B cell (primary cell): ENCODE measurements around the gene CAB39L. TPM values are rescaled to one million over a fixed set of nuclear protein-coding genes. Genes with fewer than 3 reads are reported as not detected.

Experiments used
- ATAC-seq: fragments of 200-7000 bp; cut with Tn5 transposase; one replicate; pipeline ENCODE4 v1.10.0; 2021; ENCODE audit warnings: low read depth, mild to moderate bottlenecking, moderate number of reproducible peaks, moderate library complexity
- CTCF ChIA-PET: fragments of 350-600 bp; sonication (Branson Sonifier 250); formaldehyde crosslinking; loops from one replicate; lab custom pipeline; 2021; ENCODE audit warnings: antibody characterized with exemption, inconsistent platforms; lab: Charles Lee
- POLR2A ChIA-PET: fragments of 350-600 bp; sonication (Branson Sonifier 250); formaldehyde crosslinking; loops from one replicate; lab custom pipeline; 2021; ENCODE audit warnings: antibody characterized with exemption; lab: Charles Lee
- DNase-seq: peaks from one replicate; pipeline ENCODE4 v3.0.0; 2013
- H2AFZ ChIP-seq: 2 replicates; pipeline ENCODE4 v1.6.1; 2012; ENCODE audit warnings: mild to moderate bottlenecking, low read depth, low read length; ENCODE audit not compliant: insufficient read depth, poor library complexity, severe bottlenecking
- H3K27ac ChIP-seq, 2 donors: 1 replicate in 1 of 2; 2 replicates in 1 of 2; pipeline ENCODE4 v1.5.1; 2012 to 2013; ENCODE audit warnings: low read length in 2 of 2, mild to moderate bottlenecking in 2 of 2, moderate library complexity in 1 of 2
- H3K27me3 ChIP-seq, 4 experiments: fragments of 200-600 bp in 1 of 4; sonication (generic) in 1 of 4; replicated peaks in 1 of 4; 1 replicate in 2 of 4; 2 replicates in 2 of 4; pipeline versions ENCODE4 v1.6.1 to v1.7.0; 2013 to 2016; ENCODE audit warnings: low read length in 3 of 4, mild to moderate bottlenecking in 2 of 4, mixed read lengths in 1 of 4, moderate library complexity in 1 of 4; ENCODE audit not compliant: insufficient read depth in 4 of 4, control insufficient read depth in 3 of 4; ENCODE audit errors: control extremely low read depth in 1 of 4
- H3K36me3 ChIP-seq, 2 experiments: replicated peaks in 1 of 2; 1 replicate in 1 of 2; 2 replicates in 1 of 2; pipeline versions ENCODE4 v1.6.1 to v1.7.1; 2013; ENCODE audit warnings: low read length in 1 of 2; ENCODE audit not compliant: insufficient read depth in 2 of 2, control insufficient read depth in 1 of 2; ENCODE audit errors: control extremely low read depth in 1 of 2, extremely low read depth in 1 of 2
- H3K4me1 ChIP-seq, 2 donors: fragments of 200-600 bp in 1 of 2; sonication (generic) in 1 of 2; 1 replicate in 1 of 2; 2 replicates in 1 of 2; pipeline versions ENCODE4 v1.5.1 to v1.6.1; 2013 to 2017; ENCODE audit warnings: low read length in 2 of 2; ENCODE audit not compliant: control insufficient read depth in 2 of 2, insufficient read depth in 2 of 2
- H3K4me2 ChIP-seq: replicated peaks from 2 replicates; pipeline ENCODE3; 2012; ENCODE audit warnings: mild to moderate bottlenecking, low read depth, low read length; ENCODE audit not compliant: poor library complexity, severe bottlenecking
- H3K4me3 ChIP-seq, 5 experiments: fragments of 200-600 bp in 1 of 5; sonication (generic) in 1 of 5; 1 replicate in 3 of 5; 2 replicates in 2 of 5; pipeline versions ENCODE4 v1.5.1 to v1.7.0; 2011 to 2016; ENCODE audit warnings: low read length in 4 of 5, mild to moderate bottlenecking in 4 of 5, low read depth in 2 of 5, control low read depth in 1 of 5, moderate library complexity in 1 of 5; ENCODE audit not compliant: insufficient read depth in 1 of 5; ENCODE audit errors: control extremely low read depth in 1 of 5, extremely low read depth in 1 of 5
- H3K79me2 ChIP-seq: fragments of 200-600 bp; sonication (generic); one replicate; pipeline ENCODE4 v1.6.0; 2016; ENCODE audit warnings: low read length; ENCODE audit not compliant: control insufficient read depth, insufficient read depth
- H3K9ac ChIP-seq: fragments of 200-600 bp; sonication (generic); 2 replicates; pipeline ENCODE4 v1.6.1; 2017; ENCODE audit warnings: mild to moderate bottlenecking, low read length, moderate library complexity
- H3K9me3 ChIP-seq, 3 donors: one replicate each; pipeline versions ENCODE4 v1.6.1 to v1.7.1; 2013; ENCODE audit warnings: low read length in 2 of 3; ENCODE audit not compliant: control insufficient read depth in 2 of 3, insufficient read depth in 1 of 3; ENCODE audit errors: control extremely low read depth in 1 of 3
- H4K20me1 ChIP-seq: 2 replicates; pipeline ENCODE4 v1.6.0; 2012; ENCODE audit warnings: mild to moderate bottlenecking, low read length; ENCODE audit not compliant: insufficient read depth, control insufficient read depth, poor library complexity, severe bottlenecking
- H3K27ac Mint-ChIP-seq: one replicate; pipeline ENCODE4 v1.8.0; 2021; ENCODE audit warnings: mixed read lengths
- H3K27me3 Mint-ChIP-seq: one replicate; pipeline ENCODE4 v1.8.0; 2021; ENCODE audit warnings: mixed read lengths
- H3K4me1 Mint-ChIP-seq: one replicate; pipeline ENCODE4 v1.8.0; 2021; ENCODE audit warnings: mixed read lengths
- H3K4me3 Mint-ChIP-seq: one replicate; pipeline ENCODE4 v1.8.0; 2021; ENCODE audit warnings: mixed read lengths
- H3K9me3 Mint-ChIP-seq: one replicate; pipeline ENCODE4 v1.8.0; 2022; ENCODE audit warnings: mixed read lengths; ENCODE audit not compliant: insufficient read depth
- EZH2 ChIP-seq: IDR thresholded peaks from 2 replicates; pipeline ENCODE4 v1.6.1; 2012; ENCODE audit warnings: borderline replicate concordance, low read depth, mild to moderate bottlenecking, moderate library complexity, low read length; ENCODE audit not compliant: insufficient read depth, poor library complexity, severe bottlenecking
- WGBS: methylation state at CpG from one replicate; pipeline ENCODE4 v1.1.5; 2013; ENCODE audit warnings: missing lambda C conversion rate; ENCODE audit not compliant: insufficient coverage; 5-methylcytosine and 5-hydroxymethylcytosine counted together
- intact Hi-C: fragments of 100-400 bp; cut with micrococcal nuclease; formaldehyde crosslinking; loops from one replicate; pipeline ENCODE4 v1.10.0; 2022
- polyA plus RNA-seq: library from polyadenylated mRNA; depleted of rRNA; stranded (reverse); fragments of >200 nt; gene quantifications from 2 replicates; pipeline ENCODE4 v1.2.3, GENCODE V29; 2012
- total RNA-seq, 2 donors: library from RNA; stranded (reverse); fragments of 120-200 nt in 1 of 2; gene quantifications; 1 replicate in 1 of 2; 2 replicates in 1 of 2; pipeline versions ENCODE4 v1.2.3 to v1.2.4, GENCODE V29; 2013 to 2022
- TF ChIP-seq, protein P1 (sequence below): fragments of 200-600 bp; IDR thresholded peaks from one replicate; pipeline ENCODE4 v1.8.0; 2022; ENCODE audit warnings: antibody characterized with exemption, mild to moderate bottlenecking

Gene CAB39L
- total and polyA plus RNA-seq, 2 donors (not counting 1 experiment from before 2014, with no cell fraction given), result 1.5 to 9.6 TPM

- H3K27me3 ChIP-seq, result no peaks in the 10 kb centered on the region
- no peaks in the 10 kb centered on the region for H3K36me3 ChIP-seq
- no peak overlapping the region for H3K27ac ChIP-seq
- TF ChIP-seq, protein P1, sequence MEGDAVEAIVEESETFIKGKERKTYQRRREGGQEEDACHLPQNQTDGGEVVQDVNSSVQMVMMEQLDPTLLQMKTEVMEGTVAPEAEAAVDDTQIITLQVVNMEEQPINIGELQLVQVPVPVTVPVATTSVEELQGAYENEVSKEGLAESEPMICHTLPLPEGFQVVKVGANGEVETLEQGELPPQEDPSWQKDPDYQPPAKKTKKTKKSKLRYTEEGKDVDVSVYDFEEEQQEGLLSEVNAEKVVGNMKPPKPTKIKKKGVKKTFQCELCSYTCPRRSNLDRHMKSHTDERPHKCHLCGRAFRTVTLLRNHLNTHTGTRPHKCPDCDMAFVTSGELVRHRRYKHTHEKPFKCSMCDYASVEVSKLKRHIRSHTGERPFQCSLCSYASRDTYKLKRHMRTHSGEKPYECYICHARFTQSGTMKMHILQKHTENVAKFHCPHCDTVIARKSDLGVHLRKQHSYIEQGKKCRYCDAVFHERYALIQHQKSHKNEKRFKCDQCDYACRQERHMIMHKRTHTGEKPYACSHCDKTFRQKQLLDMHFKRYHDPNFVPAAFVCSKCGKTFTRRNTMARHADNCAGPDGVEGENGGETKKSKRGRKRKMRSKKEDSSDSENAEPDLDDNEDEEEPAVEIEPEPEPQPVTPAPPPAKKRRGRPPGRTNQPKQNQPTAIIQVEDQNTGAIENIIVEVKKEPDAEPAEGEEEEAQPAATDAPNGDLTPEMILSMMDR, result no peak
- no peak for TF ChIP-seq EZH2
- DNase-seq (no peak), ATAC-seq (no peak)
- no peaks in the 10 kb centered on the region for H3K9me3 Mint-ChIP-seq
- H3K4me1 ChIP-seq, result no peaks in the 10 kb centered on the region
- H3K27me3 Mint-ChIP-seq, result no peaks in the 10 kb centered on the region
- intact Hi-C loops, result no loop called here
- H3K4me2 ChIP-seq, result no peak overlapping the region
- no peaks in the 10 kb centered on the region for H3K79me2 ChIP-seq
- H3K4me3 ChIP-seq, result no peak overlapping the region
- no peak overlapping the region for H3K27ac Mint-ChIP-seq
- WGBS, result 90% methylated on average over 2 of the region's 7 CpGs
- H3K4me1 Mint-ChIP-seq, result peaks cover 3% of the 10 kb centered on the region
- H3K9ac ChIP-seq, result no peak overlapping the region
- H3K4me3 Mint-ChIP-seq, result no peak overlapping the region
- POLR2A ChIA-PET, result no interaction called here
- no peaks in the 10 kb centered on the region for H4K20me1 ChIP-seq
- no peak overlapping the region for H2AFZ ChIP-seq
- CTCF ChIA-PET, result no interaction called here
- no peaks in the 10 kb centered on the region for H3K9me3 ChIP-seq
These were observed 117.5 kb downstream of the CAB39L start for GRCh38 chr13:49326222-49326917.

DNA sequence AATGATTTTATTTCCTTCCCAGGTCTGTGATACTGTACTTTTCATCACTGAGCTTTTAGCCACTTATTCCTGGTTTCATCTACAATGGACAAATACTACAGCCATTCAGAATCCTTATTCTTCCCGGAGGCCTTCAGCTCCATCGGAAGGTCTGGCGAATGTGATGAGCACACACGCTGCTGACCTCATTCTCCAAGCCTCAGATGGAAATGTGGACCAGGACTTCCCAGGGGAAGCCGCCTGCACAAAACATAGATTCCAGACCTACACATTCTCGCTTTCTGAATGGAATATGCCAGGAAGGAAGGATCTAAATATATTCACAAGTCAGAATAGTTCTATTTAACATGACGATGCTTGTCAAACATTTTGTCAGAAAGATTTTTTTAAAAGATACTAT, 120.5 kb downstream of the CAB39L start:
- H3K27ac ChIP-seq, result no peak overlapping the region
- no peaks in the 10 kb centered on the region for H3K27me3 ChIP-seq
- no peaks in the 10 kb centered on the region for H3K27me3 Mint-ChIP-seq
- H4K20me1 ChIP-seq, result no peaks in the 10 kb centered on the region
- no peak for DNase-seq
- no peaks in the 10 kb centered on the region for H3K79me2 ChIP-seq
- TF ChIP-seq EZH2, result no peak
- TF ChIP-seq, protein P1, result no peak
- H3K4me1 ChIP-seq, result peaks cover 8 to 13% of the 10 kb centered on the region in 2 donors
- no peaks in the 10 kb centered on the region for H3K9me3 ChIP-seq
- intact Hi-C loops, result no loop called here
- no peak overlapping the region for H3K4me2 ChIP-seq
- H3K36me3 ChIP-seq, result no peaks in the 10 kb centered on the region
- CTCF ChIA-PET, result interaction anchor here (0.6 kb wide), 1 partner anchor 545 kb away, joined by 3 read pairs; no protein-coding TSS in a partner anchor
- H2AFZ ChIP-seq, result no peak overlapping the region
- POLR2A ChIA-PET, result no interaction called here
- 95% methylated on average over 4 of the region's 7 CpGs for WGBS
- H3K4me3 ChIP-seq, result no peak overlapping the region
- no peaks in the 10 kb centered on the region for H3K9me3 Mint-ChIP-seq
- H3K4me3 Mint-ChIP-seq, result no peak overlapping the region
- no peak overlapping the region for H3K9ac ChIP-seq
- H3K27ac Mint-ChIP-seq, result no peak overlapping the region
- peaks cover 19% of the 10 kb centered on the region for H3K4me1 Mint-ChIP-seq
- no peak for ATAC-seq
